Activated CD8-positive, alpha-beta T cell treated with anti-CD3 and anti-CD28 coated beads, Interleukin-2, amount 10 ng/mL, durations not matched to agents 7 days and 5 days (primary cell): Measurements from ENCODE around the gene FCHSD2. TPM values are rescaled to one million over a fixed set of nuclear protein-coding genes. Genes with fewer than 3 reads are reported as not detected.

ENCODE experiments used
- ATAC-seq: fragments of 150-1000 bp; cut with Tn5 transposase; one replicate; pipeline ENCODE4 v1.10.0; 2021; ENCODE audit warnings: moderate library complexity
- CTCF ChIA-PET: fragments of 350-600 bp; sonication (Branson Sonifier 250); formaldehyde crosslinking; loops from one replicate; lab custom pipeline; 2021; ENCODE audit warnings: antibody characterized with exemption; lab: Charles Lee
- POLR2A ChIA-PET: fragments of 350-600 bp; sonication (Branson Sonifier 250); formaldehyde crosslinking; loops from one replicate; lab custom pipeline; 2021; ENCODE audit warnings: antibody characterized with exemption; lab: Charles Lee
- DNase-seq: peaks from one replicate; pipeline ENCODE4 v3.0.0-alpha.2; 2020
- H3K27ac Mint-ChIP-seq: one replicate; pipeline ENCODE4 v1.8.0; 2021; ENCODE audit warnings: mild to moderate bottlenecking, mixed read lengths
- H3K27me3 Mint-ChIP-seq: one replicate; pipeline ENCODE4 v1.8.0; 2021; ENCODE audit warnings: low read depth, mixed read lengths
- H3K36me3 Mint-ChIP-seq: one replicate; pipeline ENCODE4 v1.8.0; 2021; ENCODE audit warnings: low read depth, mixed read lengths
- H3K4me1 Mint-ChIP-seq: one replicate; pipeline ENCODE4 v1.8.0; 2021; ENCODE audit warnings: low read depth, mixed read lengths
- H3K4me3 Mint-ChIP-seq: one replicate; pipeline ENCODE4 v1.8.0; 2021; ENCODE audit warnings: mild to moderate bottlenecking, mixed read lengths
- H3K9me3 Mint-ChIP-seq: one replicate; pipeline ENCODE4 v1.8.0; 2022; ENCODE audit warnings: mixed read lengths; ENCODE audit not compliant: insufficient read depth
- total RNA-seq, 2 experiments: library from RNA; stranded (reverse); gene quantifications; one replicate each; pipeline ENCODE4 v1.2.3, GENCODE V29; 2021

The FCHSD2 gene
- total RNA-seq, 2 experiments from 2014 or later, result 49.6 to 51.8 TPM

DNA sequence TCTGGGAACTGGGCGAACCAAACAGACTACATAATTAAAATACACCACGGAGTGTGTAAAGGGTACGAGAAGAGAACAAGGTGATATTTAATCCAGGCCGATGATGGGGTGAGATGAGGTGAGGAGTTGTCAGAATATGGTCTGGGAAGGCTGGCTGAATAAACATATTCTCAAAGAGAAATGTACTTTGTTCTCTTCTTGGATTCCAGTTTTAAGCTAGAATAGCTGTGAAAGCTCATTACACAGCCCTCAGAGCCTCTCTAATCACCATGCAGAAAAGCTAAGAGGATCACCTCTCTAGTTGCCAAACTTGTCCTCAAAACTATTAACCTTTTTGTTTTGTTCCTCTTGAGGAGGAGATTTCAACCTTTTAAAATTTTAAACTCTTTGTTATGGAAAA is 238.1 kb downstream of the FCHSD2 start:
- no peak overlapping the region for H3K27ac Mint-ChIP-seq
- no peak overlapping the region for H3K4me3 Mint-ChIP-seq
- no peaks in the 10 kb centered on the region for H3K4me1 Mint-ChIP-seq
- H3K9me3 Mint-ChIP-seq, result peaks cover 9% of the 10 kb centered on the region
- H3K27me3 Mint-ChIP-seq, result no peaks in the 10 kb centered on the region
- peaks cover 27% of the 10 kb centered on the region for H3K36me3 Mint-ChIP-seq
- DNase-seq (no peak), ATAC-seq (no peak)
- CTCF ChIA-PET, result no interaction called here
- POLR2A ChIA-PET, result no interaction called here

DNA sequence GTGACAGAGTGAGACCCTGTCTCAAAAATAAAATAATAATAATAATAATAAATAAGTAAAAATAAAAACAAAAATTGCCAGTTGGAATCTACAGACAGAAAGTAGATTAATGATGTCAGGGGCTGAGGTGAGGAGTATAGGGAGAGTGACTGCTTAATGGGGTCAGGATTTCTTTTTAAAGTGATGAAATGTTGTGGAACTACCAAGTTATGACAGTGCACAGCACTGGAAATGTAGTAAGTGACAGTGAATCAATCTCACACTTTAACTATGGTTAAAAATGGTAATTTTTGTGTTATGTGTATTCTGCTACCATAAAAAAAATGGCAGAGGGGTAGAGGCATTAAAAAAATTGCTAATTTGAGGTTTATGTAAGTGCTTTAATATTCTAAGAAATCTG is 240.7 kb downstream of the FCHSD2 start:
- Mint-ChIP-seq H3K9me3 (no peaks in the 10 kb centered on the region), H3K4me1 (no peaks in the 10 kb centered on the region), H3K36me3 (peaks cover 10% of the 10 kb centered on the region), H3K27me3 (no peaks in the 10 kb centered on the region), H3K4me3 (no peak overlapping the region), H3K27ac (no peak overlapping the region)
- POLR2A ChIA-PET, result no interaction called here
- ATAC-seq (no peak), DNase-seq (no peak)
- CTCF ChIA-PET, result no interaction called here

DNA sequence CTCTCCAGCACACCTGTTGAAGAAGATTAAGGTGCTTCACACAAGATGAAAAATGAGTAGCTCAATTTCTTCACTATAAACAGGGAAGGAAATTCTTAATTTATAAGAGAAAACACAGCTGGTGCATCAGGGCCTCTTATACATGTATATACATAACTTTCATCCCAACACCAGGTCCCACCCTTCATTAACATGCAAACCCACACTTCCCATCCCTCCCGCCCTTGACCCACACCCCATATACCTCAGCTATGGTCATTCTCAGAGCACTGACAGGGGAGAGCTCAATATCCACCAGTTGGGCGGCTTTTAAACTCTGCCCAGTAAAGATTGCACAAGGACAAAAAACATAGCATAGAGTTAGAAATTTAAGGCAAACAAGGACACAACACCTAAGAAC is 242.1 kb downstream of the FCHSD2 start:
- H3K4me3 Mint-ChIP-seq, result no peak overlapping the region
- POLR2A ChIA-PET, result no interaction called here

DNA sequence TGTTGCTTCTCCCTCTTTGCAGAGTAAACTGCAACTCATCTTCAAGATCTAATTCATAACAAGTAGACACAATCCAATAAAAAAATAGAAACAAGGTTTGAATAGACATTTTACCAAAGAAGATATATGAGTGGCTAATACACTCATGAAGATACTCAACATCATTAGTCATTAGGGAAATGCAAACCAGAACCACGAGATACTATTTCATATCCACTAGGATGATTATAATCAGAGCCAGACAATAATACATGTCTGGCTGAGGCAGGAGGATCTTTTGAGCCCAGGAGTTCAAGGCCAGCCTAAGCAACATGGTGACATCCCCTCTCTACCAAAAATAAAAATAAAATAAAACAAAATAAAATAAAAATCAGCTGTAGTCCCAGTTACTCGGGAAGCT is 242.9 kb downstream of the FCHSD2 start:
- Mint-ChIP-seq H3K36me3 (peaks cover 12% of the 10 kb centered on the region), H3K4me3 (no peak overlapping the region), H3K4me1 (no peaks in the 10 kb centered on the region), H3K27ac (no peak overlapping the region), H3K9me3 (no peaks in the 10 kb centered on the region), H3K27me3 (no peaks in the 10 kb centered on the region)
- ATAC-seq, result no peak
- no peak for DNase-seq
- CTCF ChIA-PET, result interaction anchor here (1.0 to 1.5 kb wide), 2 partner anchors 25 to 278 kb away, joined by 4 to 5 read pairs; no protein-coding TSS in a partner anchor
- POLR2A ChIA-PET, result no interaction called here

More for the DNA sequence above, 242.1 kb downstream of the FCHSD2 start:
- DNase-seq, result no peak
- no peaks in the 10 kb centered on the region for H3K4me1 Mint-ChIP-seq
- no peak for ATAC-seq
- H3K36me3 Mint-ChIP-seq, result peaks cover 12% of the 10 kb centered on the region
- H3K27ac Mint-ChIP-seq, result no peak overlapping the region
- no peaks in the 10 kb centered on the region for H3K27me3 Mint-ChIP-seq
- no peaks in the 10 kb centered on the region for H3K9me3 Mint-ChIP-seq
- CTCF ChIA-PET, result interaction anchor here (0.7 to 1.5 kb wide), 4 partner anchors 9 to 278 kb away, joined by 3 to 7 read pairs (median 4); no protein-coding TSS in a partner anchor

DNA sequence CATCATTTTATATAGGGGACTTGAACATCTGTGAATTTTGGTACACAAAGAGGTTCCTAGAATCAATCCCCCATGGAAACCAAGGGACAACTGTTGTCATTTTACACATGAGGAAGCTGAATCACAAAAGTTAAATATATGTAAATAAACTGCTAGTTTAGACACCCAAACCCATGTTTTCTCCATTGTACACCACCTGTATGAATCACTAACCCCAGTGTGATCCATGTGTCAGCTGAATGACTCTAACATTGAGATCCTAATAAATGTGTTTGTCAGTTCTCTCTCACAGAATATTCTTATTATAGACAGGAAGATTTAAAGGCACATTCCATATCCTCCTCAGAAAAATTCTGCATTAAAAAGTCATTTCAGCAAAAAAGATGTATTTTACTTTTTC is 244.6 kb downstream of the FCHSD2 start:
- CTCF ChIA-PET, result interaction anchor here (0.6 kb wide), 1 partner anchor 754 kb away, joined by 3 read pairs; no protein-coding TSS in a partner anchor
- ATAC-seq, result no peak
- Mint-ChIP-seq H3K27ac (no peak overlapping the region), H3K4me3 (no peak overlapping the region), H3K36me3 (peaks cover 12% of the 10 kb centered on the region), H3K27me3 (no peaks in the 10 kb centered on the region), H3K4me1 (no peaks in the 10 kb centered on the region), H3K9me3 (no peaks in the 10 kb centered on the region)
- DNase-seq, result no peak
- POLR2A ChIA-PET, result no interaction called here

DNA sequence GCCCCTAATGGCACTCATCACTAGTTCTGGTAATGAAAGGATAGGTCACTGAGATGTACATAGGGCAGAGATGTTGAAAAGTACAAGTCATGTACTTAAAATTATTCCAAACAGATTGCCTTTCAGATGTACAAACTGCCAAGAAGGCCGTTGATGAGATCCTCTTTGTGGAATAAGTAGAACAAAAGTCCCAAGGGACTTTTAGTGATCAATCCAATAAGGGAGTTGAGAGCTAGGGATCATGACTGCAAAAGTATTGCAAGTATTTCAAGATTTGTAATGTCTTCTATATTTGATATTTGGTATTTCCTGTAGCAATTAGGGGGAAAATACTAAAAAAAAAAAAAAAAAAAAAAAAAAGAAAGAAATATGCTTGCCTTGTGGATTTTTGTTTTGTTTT is 245.7 kb downstream of the FCHSD2 start:
- Mint-ChIP-seq H3K4me1 (no peaks in the 10 kb centered on the region), H3K27ac (no peak overlapping the region), H3K9me3 (no peaks in the 10 kb centered on the region), H3K27me3 (no peaks in the 10 kb centered on the region), H3K36me3 (peaks cover 13% of the 10 kb centered on the region), H3K4me3 (no peak overlapping the region)
- no peak for DNase-seq
- ChIA-PET CTCF (no interaction called here), POLR2A (no interaction called here)
- ATAC-seq, result no peak

DNA sequence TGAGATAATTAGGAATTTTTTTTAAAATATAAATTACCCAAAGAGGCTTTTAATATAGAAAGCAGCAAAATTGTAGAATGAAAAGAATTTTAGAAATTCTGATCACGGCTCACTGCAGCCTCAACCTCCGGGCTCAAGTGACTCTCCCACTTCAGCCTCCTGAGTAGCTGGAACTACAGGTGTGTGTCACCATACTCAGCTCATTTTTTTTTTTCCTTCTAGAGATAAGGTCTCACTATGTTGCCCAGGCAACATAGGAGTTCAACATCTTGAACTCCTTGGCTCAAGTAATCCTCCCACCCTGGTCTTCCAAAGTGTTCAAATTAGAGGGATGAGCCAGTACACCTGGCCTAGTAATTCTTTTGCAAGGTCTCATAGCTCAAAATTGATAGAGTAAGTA is 251.2 kb downstream of the FCHSD2 start:
- H3K27ac Mint-ChIP-seq, result no peak overlapping the region
- peaks cover 19% of the 10 kb centered on the region for H3K36me3 Mint-ChIP-seq
- ATAC-seq (no peak), DNase-seq (no peak)
- no peak overlapping the region for H3K4me3 Mint-ChIP-seq
- ChIA-PET POLR2A (no interaction called here), CTCF (interaction anchor here (1.1 to 2.5 kb wide), 5 partner anchors 9 to 405 kb away, joined by 3 to 7 read pairs (median 3); partner anchors contain the start of gene FCHSD2)
- no peaks in the 10 kb centered on the region for H3K4me1 Mint-ChIP-seq
- H3K27me3 Mint-ChIP-seq, result no peaks in the 10 kb centered on the region
- H3K9me3 Mint-ChIP-seq, result no peaks in the 10 kb centered on the region

DNA sequence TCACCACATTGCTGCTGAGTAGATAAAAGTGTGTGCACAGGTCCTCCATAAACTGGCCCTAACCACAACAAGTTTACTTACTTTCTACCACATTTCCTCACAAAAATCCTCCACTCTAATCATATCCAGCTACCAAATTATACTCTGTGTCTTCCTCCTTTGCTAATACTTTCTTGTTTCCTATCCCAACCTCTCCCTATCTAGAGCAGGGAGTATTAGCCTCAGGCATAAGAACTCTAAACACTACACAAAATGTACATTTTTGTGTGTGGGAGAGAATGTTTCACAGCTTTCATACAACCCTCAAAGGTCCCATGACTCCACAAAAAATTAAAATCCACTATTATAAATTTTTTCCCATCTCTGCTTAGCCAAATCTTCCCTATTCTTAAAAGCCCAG is 255.5 kb downstream of the FCHSD2 start:
- peaks cover 32% of the 10 kb centered on the region for H3K36me3 Mint-ChIP-seq
- ChIA-PET POLR2A (no interaction called here), CTCF (interaction anchor here (1.1 kb wide), 1 partner anchor 9 kb away, joined by 3 read pairs; no protein-coding TSS in a partner anchor)
- DNase-seq, result no peak
- ATAC-seq, result no peak
- H3K4me3 Mint-ChIP-seq, result no peak overlapping the region
- H3K27ac Mint-ChIP-seq, result no peak overlapping the region
- H3K27me3 Mint-ChIP-seq, result no peaks in the 10 kb centered on the region
- H3K9me3 Mint-ChIP-seq, result no peaks in the 10 kb centered on the region
- no peaks in the 10 kb centered on the region for H3K4me1 Mint-ChIP-seq

DNA sequence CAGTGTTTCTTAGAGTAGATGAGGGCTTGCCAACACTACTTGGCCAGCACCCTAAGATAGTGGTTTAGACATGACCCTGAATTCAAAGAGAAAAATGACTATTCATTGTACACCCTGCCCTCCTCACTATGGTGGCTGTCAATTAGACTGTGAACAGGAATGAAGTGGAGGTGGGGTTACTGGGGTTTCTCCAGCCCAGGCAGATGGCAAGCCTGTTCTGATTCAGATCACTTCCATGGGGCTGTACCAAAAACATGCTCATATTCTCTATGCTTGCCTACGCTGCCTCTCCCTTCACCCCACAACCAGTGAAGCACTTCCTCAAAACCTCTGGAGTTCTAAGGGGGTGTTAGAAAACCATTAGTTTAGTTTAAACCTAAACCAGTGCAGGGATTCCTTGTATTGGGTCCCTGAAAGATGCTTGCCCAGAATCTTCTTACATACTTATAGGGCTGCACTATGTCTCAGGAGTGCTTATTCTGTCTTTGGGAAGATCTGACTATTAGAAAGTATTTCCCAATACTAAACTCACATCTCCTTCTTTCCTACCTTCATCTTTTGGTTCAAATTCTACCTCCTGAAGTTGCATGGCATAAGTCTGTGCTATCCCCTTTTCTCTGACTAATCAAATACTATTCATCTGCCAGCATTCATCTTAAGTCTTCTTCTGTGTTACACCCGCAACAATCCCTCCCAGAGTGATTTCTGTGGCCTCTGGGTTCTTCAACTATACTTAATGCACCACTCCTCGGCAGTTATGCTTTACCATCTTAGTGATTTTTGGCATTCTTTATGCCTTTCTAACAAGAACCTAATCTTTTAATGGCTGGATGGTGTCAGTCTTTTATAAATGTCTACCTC is 256.1 kb downstream of the FCHSD2 start:
- DNase-seq, result no peak
- no peaks in the 10 kb centered on the region for H3K4me1 Mint-ChIP-seq
- no peak overlapping the region for H3K27ac Mint-ChIP-seq
- CTCF ChIA-PET, result no interaction called here
- H3K9me3 Mint-ChIP-seq, result no peaks in the 10 kb centered on the region
- H3K27me3 Mint-ChIP-seq, result no peaks in the 10 kb centered on the region
- H3K36me3 Mint-ChIP-seq, result peaks cover 39% of the 10 kb centered on the region
- H3K4me3 Mint-ChIP-seq, result no peak overlapping the region
- no peak for ATAC-seq
- POLR2A ChIA-PET, result no interaction called here

DNA sequence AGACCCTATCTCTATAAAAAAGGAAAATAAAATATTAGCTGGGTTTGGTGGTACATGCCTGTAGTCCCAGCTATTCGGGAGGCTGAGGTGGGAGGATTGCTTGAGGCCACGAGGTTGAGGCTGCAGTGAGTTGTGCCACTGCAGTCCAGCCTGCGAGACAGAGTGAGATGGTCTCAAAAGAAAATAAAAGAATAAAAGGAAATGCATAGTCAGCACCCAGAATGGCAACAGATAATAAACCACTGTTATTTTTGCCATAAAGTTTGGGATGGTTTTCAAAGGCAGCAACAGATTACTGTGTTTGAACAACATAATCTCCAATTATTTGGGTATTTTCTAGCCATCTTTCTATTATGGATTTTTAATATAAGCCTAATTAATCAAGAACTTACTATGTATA is 266.0 kb downstream of the FCHSD2 start:
- CTCF ChIA-PET, result no interaction called here
- H3K9me3 Mint-ChIP-seq, result no peaks in the 10 kb centered on the region

DNA sequence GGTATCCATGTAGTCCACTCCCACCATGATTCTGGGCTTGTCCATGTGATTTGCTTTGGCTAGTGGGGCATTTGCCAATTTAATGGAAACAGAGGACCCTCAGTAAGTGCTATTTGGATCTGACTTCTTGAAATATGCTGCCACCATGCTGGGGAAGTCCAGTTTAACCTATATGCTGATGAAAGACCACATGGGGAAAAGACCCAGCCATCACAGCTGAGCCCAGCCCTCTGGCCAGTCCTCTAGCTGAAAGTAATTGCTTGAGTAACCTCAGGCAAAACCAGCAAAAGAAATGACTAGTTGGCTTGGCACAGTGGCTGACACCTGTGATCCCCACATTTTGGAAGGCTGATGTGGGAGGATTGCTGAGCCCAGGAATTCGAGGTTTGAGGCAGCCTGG is 266.4 kb downstream of the FCHSD2 start:
- Mint-ChIP-seq H3K27ac (no peak overlapping the region), H3K9me3 (no peaks in the 10 kb centered on the region), H3K4me1 (peaks cover 4% of the 10 kb centered on the region), H3K4me3 (no peak overlapping the region), H3K36me3 (peaks cover 37% of the 10 kb centered on the region), H3K27me3 (no peaks in the 10 kb centered on the region)
- POLR2A ChIA-PET, result no interaction called here
- DNase-seq, result no peak
- ATAC-seq, result no peak
- CTCF ChIA-PET, result interaction anchor here (1.9 kb wide), 1 partner anchor 267 kb away, joined by 6 read pairs; the partner anchor contains the start of gene FCHSD2

More for the DNA sequence above, 266.0 kb downstream of the FCHSD2 start:
- Mint-ChIP-seq H3K27me3 (no peaks in the 10 kb centered on the region), H3K36me3 (peaks cover 40% of the 10 kb centered on the region), H3K27ac (no peak overlapping the region), H3K4me1 (peaks cover 4% of the 10 kb centered on the region), H3K4me3 (no peak overlapping the region)
- POLR2A ChIA-PET, result no interaction called here
- ATAC-seq (no peak), DNase-seq (no peak)

DNA sequence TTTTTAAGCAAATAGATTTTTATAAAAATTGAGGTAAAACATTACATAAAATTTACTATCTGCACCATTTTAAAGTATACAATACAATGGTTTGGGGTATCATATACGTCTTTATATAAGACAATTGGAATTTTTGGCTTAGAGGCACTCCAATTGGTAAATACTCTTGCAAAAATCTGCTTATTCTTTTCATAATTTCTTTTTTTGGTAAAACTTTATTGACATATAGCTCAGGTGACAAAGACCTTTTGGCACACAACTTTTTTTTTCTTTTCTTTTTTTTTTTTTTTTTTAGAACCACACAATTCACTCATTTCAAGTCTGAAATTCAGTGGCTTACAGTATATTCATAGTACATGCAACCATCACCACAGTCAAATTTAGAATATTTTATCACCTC is 270.1 kb downstream of the FCHSD2 start:
- ATAC-seq, result no peak
- DNase-seq, result no peak
- Mint-ChIP-seq H3K9me3 (no peaks in the 10 kb centered on the region), H3K4me3 (no peak overlapping the region), H3K27me3 (no peaks in the 10 kb centered on the region), H3K4me1 (peaks cover 18% of the 10 kb centered on the region), H3K36me3 (peaks cover 42% of the 10 kb centered on the region), H3K27ac (no peak overlapping the region)
- ChIA-PET POLR2A (interaction anchor here (0.5 kb wide), 1 partner anchor 397 kb away, joined by 3 read pairs; no protein-coding TSS in a partner anchor), CTCF (no interaction called here)
